Measurements from ENCODE around the gene PCDHB12.
"Not testable (repeated sequence)": the region's sequence is repeated elsewhere in the genome, so short reads cannot be mapped to it uniquely, and the experiment has no call there.

GRCh38 chr5:141213656-141214339 lies 5.3 kb downstream of the PCDHB12 start, which contains the start of gene PCDHB13:
- TF ChIP-seq CTCF (IDR thresholded peaks at IDR 0.05; ENCODE audit: low read length) = peak; percentile 46
- TF ChIP-seq EZH2phosphoT487 (IDR thresholded peaks at IDR 0.05; ENCODE audit: low read length); EZH2 (optimal IDR thresholded peaks at IDR 0.05; ENCODE audit: low read depth, low read length): not testable (repeated sequence)

All from MM.1S (cell line).